Hematopoietic multipotent progenitor cell treated with erythropoietin and hydrocortisone succinate and interleukin-3 and kit ligand, for 8 days (in vitro differentiated cells): Measurements from ENCODE around the gene BAZ2B.
"Not testable (repeated sequence)": the region's sequence is repeated elsewhere in the genome, so short reads cannot be mapped to it uniquely, and the experiment has no call there.

Experiments used
- DNase-seq: peaks from one replicate; pipeline ENCODE4 v3.0.0-alpha.2; 2015

BAZ2B gene

GRCh38 chr2:159616286-159616701 lies at the start of gene BAZ2B:
Gene BAZ2B, minus strand, starts transcription at chr2:159616548. Its CDS starts 137,829 bp downstream, at chr2:159478719.
- peak; percentile 71 for DNase-seq

- no peak for DNase-seq
Observed at GRCh38 chr2:159661286-159661685, 44.9 kb upstream of the BAZ2B start.

GRCh38 chr2:159658881-159659873 lies 42.8 kb upstream of the BAZ2B start:
- DNase-seq, result no peak

GRCh38 chr2:159653962-159654361 lies 37.6 kb upstream of the BAZ2B start:
- no peak for DNase-seq

- no peak for DNase-seq
Observed at GRCh38 chr2:159651884-159652283, 35.5 kb upstream of the BAZ2B start.

- no peak for DNase-seq
Observed at GRCh38 chr2:159650574-159650973, 34.2 kb upstream of the BAZ2B start.

GRCh38 chr2:159648643-159649042 lies 32.3 kb upstream of the BAZ2B start:
- no peak for DNase-seq

GRCh38 chr2:159647667-159648066 lies 31.3 kb upstream of the BAZ2B start:
- no peak for DNase-seq

GRCh38 chr2:159640176-159640575 lies 23.8 kb upstream of the BAZ2B start:
- no peak for DNase-seq

- DNase-seq, result no peak
Observed at GRCh38 chr2:159639712-159640111, 23.4 kb upstream of the BAZ2B start.

- no peak for DNase-seq
Observed at GRCh38 chr2:159639071-159639470, 22.7 kb upstream of the BAZ2B start.

GRCh38 chr2:159637988-159638501 lies 21.7 kb upstream of the BAZ2B start:
- no peak for DNase-seq

- DNase-seq, result no peak
Observed at GRCh38 chr2:159637240-159637639, 20.9 kb upstream of the BAZ2B start.

- no peak for DNase-seq
Observed at GRCh38 chr2:159635006-159635789, 18.9 kb upstream of the BAZ2B start.

GRCh38 chr2:159633219-159633618 lies 16.9 kb upstream of the BAZ2B start:
- no peak for DNase-seq

- not testable (repeated sequence) for DNase-seq
Observed at GRCh38 chr2:159625628-159626027, 9.3 kb upstream of the BAZ2B start.

- DNase-seq, result no peak
Observed at GRCh38 chr2:159623436-159623835, 7.1 kb upstream of the BAZ2B start.

GRCh38 chr2:159622966-159623365 lies 6.6 kb upstream of the BAZ2B start:
- no peak for DNase-seq

- no peak for DNase-seq
Observed at GRCh38 chr2:159620796-159621195, 4.4 kb upstream of the BAZ2B start.

GRCh38 chr2:159617646-159618045 lies 1.3 kb upstream of the BAZ2B start:
- no peak for DNase-seq

- no peak for DNase-seq
Observed at GRCh38 chr2:159617100-159617499, 752 bp upstream of the BAZ2B start.

- DNase-seq, result peak; percentile 90
Observed at GRCh38 chr2:159615367-159616285, 722 bp downstream of the BAZ2B start.
